IPS-15b (cell line): ENCODE results near the gene ORM1.
"Not testable (repeated sequence)": the region's sequence is repeated elsewhere in the genome, so short reads cannot be mapped to it uniquely, and the experiment has no call there.

Source experiments
- H3K27me3 ChIP-seq: one replicate; pipeline ENCODE4 v1.6.1; 2013; ENCODE audit warnings: low read length; ENCODE audit not compliant: control insufficient read depth, insufficient read depth
- H3K36me3 ChIP-seq: one replicate; pipeline ENCODE4 v1.6.1; 2013; ENCODE audit warnings: low read length; ENCODE audit not compliant: control insufficient read depth, insufficient read depth
- H3K4me1 ChIP-seq: one replicate; pipeline ENCODE4 v1.6.1; 2013; ENCODE audit warnings: mild to moderate bottlenecking, low read length; ENCODE audit not compliant: control insufficient read depth, insufficient read depth
- H3K4me3 ChIP-seq: one replicate; pipeline ENCODE4 v1.5.1; 2013; ENCODE audit warnings: low read depth, low read length
- H3K9ac ChIP-seq: one replicate; pipeline ENCODE4 v1.6.1; 2013; ENCODE audit warnings: low read depth, mild to moderate bottlenecking, low read length
- H3K9me3 ChIP-seq: one replicate; pipeline ENCODE4 v1.6.1; 2013; ENCODE audit warnings: mild to moderate bottlenecking, low read length; ENCODE audit not compliant: control insufficient read depth, insufficient read depth

ORM1 gene

GRCh38 chr9:114322831-114323531 is at the start of gene ORM1:
Gene ORM1 (plus strand): TSS chr9:114323098. CDS start chr9:114323134, 36 bp downstream.
- not testable (repeated sequence) for H3K4me3 ChIP-seq, H3K9ac ChIP-seq, H3K27me3 ChIP-seq, H3K4me1 ChIP-seq, H3K36me3 ChIP-seq, H3K9me3 ChIP-seq

- H3K9me3 ChIP-seq, result no peaks in the 10 kb centered on the region
- H3K4me1 ChIP-seq, result no peaks in the 10 kb centered on the region
- H3K27me3 ChIP-seq, result no peaks in the 10 kb centered on the region
- no peak overlapping the region for H3K9ac ChIP-seq
- peaks cover 3% of the 10 kb centered on the region for H3K36me3 ChIP-seq
- H3K4me3 ChIP-seq, result no peak overlapping the region
Observed at GRCh38 chr9:114273461-114273881, 49.4 kb upstream of the ORM1 start.

DNA sequence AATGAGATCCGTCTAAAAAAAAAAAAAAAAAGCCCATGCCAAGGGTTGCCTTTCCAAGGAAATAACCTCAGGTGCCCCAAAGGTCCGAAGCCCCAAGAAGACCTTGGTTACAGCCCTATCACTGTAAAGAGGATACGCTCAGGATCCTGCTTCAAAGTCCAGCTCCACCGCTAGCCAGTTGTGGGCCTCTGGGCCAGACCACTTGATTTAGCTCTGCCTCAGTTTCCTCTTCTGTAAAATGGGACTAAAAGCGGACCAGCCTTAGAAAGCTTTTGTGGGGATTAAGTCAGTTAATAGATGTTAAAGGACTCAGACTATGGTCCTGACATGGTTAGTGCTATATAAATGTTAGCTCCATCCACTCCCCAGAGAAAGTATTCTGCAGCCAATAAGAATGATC is 48.7 kb upstream of the ORM1 start:
- Histone ChIP-seq H3K4me1 (no peaks in the 10 kb centered on the region), H3K27me3 (no peaks in the 10 kb centered on the region), H3K9me3 (no peaks in the 10 kb centered on the region), H3K9ac (no peak overlapping the region), H3K36me3 (peaks cover 3% of the 10 kb centered on the region), H3K4me3 (no peak overlapping the region)

DNA sequence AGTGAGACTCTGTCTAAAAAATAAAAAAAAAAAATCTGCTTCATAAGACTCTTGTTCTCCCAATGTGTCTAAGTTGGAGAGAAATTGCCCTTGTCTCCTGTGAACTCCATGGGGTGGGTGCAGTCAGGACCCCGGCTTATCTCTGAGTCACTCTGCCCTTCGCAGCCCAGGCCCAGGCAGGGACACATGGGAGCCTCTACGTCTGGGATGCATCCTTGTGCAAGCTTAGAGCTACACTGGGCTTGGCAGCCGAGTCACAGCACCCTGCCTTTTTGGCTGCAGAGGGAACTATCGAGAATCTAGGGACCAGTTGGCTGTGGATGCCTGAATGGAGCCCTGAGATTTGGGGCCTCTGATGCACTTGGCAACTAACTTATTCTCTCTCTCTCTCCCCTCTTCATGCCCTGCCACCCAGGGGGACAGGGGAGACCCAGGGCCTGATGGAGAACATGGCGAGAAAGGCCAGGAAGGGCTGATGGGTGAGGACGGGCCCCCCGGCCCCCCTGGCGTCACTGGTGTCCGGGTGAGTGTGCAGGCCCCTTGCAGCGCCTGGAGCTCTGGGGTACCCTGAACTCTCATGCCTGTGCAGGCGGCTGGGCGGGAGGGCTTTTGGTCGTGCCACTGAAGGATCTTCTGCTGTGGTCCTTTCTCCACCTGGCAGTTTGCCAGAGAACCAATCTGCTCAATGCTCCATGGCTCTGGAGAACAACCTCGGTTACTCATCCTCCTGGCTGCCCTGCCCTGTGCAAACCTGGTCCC is 47.5 kb upstream of the ORM1 start:
- no peak overlapping the region for H3K4me3 ChIP-seq
- H3K36me3 ChIP-seq, result peaks cover 3% of the 10 kb centered on the region
- H3K9me3 ChIP-seq, result no peaks in the 10 kb centered on the region
- H3K27me3 ChIP-seq, result no peaks in the 10 kb centered on the region
- H3K4me1 ChIP-seq, result no peaks in the 10 kb centered on the region
- H3K9ac ChIP-seq, result no peak overlapping the region

DNA sequence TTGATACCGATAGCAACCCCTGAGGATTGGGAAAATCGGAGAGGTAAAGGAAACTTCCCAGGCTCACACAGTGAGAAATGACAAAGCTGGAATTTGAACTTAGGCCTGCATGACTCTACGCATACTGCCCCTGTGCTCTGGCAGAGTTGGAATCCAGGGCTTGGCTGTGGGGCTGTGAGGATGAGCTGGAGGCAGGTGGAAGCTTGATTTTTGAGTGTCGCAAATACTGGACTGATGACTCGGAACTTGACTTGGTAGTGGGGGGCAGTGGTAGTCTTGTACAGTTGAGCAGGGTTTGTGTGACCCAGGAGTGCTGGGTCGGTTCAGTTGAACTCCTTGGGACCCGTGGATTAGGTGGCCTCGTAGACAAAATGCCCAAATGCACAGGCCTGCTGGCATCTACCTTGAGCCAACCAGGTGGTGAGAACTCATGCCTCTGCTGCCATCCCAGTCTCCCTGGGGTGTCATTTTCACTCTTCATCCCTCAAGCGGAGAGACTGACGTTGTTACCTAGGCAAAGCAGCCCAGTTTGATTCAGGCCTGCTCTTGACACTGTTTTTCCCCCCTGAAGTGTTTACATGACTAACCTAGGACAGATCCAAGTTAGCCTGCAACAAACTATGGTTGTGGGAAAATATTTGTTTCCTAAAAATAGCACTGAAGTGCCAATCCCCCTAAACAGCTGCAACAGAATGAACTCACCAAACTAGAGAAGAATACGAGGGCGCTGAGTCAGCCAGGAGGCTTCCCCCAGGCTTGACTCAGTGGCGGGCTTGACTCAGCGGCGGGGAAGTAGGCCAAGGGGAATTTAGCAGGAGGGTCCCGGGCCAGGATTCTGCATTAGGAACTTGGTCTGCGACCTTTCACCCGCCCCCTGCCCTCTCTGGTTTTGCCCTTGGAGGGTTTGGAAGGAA is 45.7 kb upstream of the ORM1 start:
- H3K9me3 ChIP-seq, result no peaks in the 10 kb centered on the region
- no peak overlapping the region for H3K4me3 ChIP-seq
- no peak overlapping the region for H3K9ac ChIP-seq
- no peaks in the 10 kb centered on the region for H3K4me1 ChIP-seq
- no peaks in the 10 kb centered on the region for H3K27me3 ChIP-seq
- peaks cover 3% of the 10 kb centered on the region for H3K36me3 ChIP-seq

DNA sequence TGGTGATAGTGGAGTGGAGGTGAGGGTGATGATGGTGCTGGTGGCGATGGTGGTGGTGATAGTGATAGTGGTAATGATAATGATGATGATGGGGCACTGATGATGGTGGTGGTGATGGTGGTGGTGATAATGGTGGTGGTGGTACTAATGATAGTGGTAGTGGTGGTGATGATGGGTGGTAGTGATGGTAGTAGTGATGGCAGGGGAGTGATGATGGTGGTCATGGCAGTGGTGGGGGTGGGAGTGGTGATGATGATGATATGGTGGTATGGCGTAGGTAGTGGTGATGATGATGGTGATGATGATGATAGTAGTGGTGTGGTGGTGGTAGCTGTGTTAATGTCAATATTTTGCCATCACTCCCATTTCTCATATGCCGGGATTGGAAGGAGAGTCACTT is 44.5 kb upstream of the ORM1 start:
- H3K4me1 ChIP-seq, result no peaks in the 10 kb centered on the region
- peaks cover 3% of the 10 kb centered on the region for H3K36me3 ChIP-seq
- H3K27me3 ChIP-seq, result no peaks in the 10 kb centered on the region
- H3K4me3 ChIP-seq, result no peak overlapping the region
- H3K9ac ChIP-seq, result no peak overlapping the region
- no peaks in the 10 kb centered on the region for H3K9me3 ChIP-seq

DNA sequence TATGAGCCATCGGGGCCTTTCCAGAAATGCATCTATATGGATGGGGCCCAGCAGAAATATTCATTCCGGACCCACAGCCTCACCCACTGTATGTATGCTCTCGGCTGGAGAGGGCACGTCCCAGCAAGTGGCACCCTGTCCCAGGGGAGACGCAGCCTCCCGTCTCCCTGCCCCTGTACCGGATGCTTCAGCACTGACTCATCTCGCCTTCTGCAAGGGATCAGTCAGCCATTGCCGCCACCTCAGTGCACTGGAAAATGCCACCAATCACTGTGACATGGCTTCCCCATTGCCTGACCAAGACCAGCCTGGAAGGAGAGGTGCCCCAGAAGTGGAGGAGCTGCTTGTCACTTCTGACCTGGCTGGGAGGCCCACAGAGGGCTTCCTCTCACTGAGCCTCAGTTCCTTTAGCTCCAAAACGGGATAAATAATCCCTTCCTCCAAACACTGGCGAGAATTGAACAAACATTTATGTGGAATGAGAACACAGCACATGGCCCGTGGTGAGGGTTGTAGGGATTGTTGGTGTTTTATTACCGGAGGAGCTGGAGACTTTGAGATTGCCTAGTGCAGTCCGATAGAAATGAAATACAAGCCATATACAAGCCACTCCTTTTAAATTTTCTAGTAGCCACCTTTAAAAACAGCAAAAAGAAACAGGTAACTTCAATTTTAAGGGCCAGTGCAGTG is 43.9 kb upstream of the ORM1 start:
- H3K4me1 ChIP-seq, result no peaks in the 10 kb centered on the region
- peaks cover 3% of the 10 kb centered on the region for H3K36me3 ChIP-seq
- no peaks in the 10 kb centered on the region for H3K27me3 ChIP-seq
- no peak overlapping the region for H3K9ac ChIP-seq
- H3K9me3 ChIP-seq, result no peaks in the 10 kb centered on the region
- H3K4me3 ChIP-seq, result no peak overlapping the region

DNA sequence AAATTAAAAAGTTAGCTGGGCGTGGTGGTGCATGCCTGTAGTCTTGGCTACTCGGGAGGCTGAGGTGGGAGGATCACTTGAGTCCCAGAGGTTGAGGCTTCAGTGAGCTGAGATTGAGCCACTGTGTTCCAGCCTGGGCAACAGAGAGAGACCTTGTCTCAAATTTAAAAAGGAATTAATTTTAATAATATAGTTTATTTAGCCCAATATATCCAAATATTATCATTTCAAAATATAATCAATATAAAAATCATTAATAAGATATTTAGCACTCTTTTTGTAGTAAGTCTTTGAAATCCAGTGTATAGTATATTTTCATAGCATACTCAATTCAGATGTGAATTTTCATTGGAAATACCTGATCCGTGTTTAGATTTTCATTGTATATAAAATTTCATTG is 43.2 kb upstream of the ORM1 start:
- Histone ChIP-seq H3K9me3 (no peaks in the 10 kb centered on the region), H3K27me3 (no peaks in the 10 kb centered on the region), H3K9ac (no peak overlapping the region), H3K4me1 (no peaks in the 10 kb centered on the region), H3K36me3 (peaks cover 5% of the 10 kb centered on the region), H3K4me3 (no peak overlapping the region)

- no peak overlapping the region for H3K4me3 ChIP-seq
- no peaks in the 10 kb centered on the region for H3K27me3 ChIP-seq
- no peak overlapping the region for H3K9ac ChIP-seq
- peaks cover 8% of the 10 kb centered on the region for H3K36me3 ChIP-seq
- H3K4me1 ChIP-seq, result no peaks in the 10 kb centered on the region
- H3K9me3 ChIP-seq, result no peaks in the 10 kb centered on the region
Observed at GRCh38 chr9:114280636-114281472, 42.0 kb upstream of the ORM1 start.

GRCh38 chr9:114281473-114282103 is 41.3 kb upstream of the ORM1 start:
- no peaks in the 10 kb centered on the region for H3K4me1 ChIP-seq
- H3K9me3 ChIP-seq, result no peaks in the 10 kb centered on the region
- peaks cover 8% of the 10 kb centered on the region for H3K36me3 ChIP-seq
- no peaks in the 10 kb centered on the region for H3K27me3 ChIP-seq
- H3K4me3 ChIP-seq, result no peak overlapping the region
- H3K9ac ChIP-seq, result no peak overlapping the region
